ENCODE results near the gene PDE6A.

The PDE6A gene

DNA sequence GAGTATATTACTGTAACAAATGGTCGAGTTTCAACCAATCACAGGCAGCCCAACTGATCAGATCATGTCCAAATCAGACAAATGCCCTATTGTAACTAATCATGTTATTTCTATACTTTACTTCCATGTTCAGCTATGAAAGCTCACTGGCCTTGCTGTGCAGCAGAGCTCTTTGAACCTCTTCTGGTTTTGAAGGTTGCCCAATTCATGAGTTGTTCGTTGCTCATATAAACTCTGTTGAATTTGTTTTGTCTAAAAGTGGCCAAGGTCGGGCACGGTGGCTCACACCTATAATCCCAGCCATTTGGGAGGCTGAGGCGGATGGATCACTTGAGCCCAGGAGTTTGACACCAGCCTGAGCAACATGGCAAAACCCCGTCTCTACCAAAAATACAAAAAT is 21.6 kb downstream of the PDE6A start:
- TF ChIP-seq, protein P1, sequence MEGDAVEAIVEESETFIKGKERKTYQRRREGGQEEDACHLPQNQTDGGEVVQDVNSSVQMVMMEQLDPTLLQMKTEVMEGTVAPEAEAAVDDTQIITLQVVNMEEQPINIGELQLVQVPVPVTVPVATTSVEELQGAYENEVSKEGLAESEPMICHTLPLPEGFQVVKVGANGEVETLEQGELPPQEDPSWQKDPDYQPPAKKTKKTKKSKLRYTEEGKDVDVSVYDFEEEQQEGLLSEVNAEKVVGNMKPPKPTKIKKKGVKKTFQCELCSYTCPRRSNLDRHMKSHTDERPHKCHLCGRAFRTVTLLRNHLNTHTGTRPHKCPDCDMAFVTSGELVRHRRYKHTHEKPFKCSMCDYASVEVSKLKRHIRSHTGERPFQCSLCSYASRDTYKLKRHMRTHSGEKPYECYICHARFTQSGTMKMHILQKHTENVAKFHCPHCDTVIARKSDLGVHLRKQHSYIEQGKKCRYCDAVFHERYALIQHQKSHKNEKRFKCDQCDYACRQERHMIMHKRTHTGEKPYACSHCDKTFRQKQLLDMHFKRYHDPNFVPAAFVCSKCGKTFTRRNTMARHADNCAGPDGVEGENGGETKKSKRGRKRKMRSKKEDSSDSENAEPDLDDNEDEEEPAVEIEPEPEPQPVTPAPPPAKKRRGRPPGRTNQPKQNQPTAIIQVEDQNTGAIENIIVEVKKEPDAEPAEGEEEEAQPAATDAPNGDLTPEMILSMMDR (IDR thresholded peaks at IDR 0.05; ENCODE audit: low read depth, low read length), result no peak
- DNase-seq (ENCODE audit: extremely low read depth, low read depth), result no peak

DNA sequence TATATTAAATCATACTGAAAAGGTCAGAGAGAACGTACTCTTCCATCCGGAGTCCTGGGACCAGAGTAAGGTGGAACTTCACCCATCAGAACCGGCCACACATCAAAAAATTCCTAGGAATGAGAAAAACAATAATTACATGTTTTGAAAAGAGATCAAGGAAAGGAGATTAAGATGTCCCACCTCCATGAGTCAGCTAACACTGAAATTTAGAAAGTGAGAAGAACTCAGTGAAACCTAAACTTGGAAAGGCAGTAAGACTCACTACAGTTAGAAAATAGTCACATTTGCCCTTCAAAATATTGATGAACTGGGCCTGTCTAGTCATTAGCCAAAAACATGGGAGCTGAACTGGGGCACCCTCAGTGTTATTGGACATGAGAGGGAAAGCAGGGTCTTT is 23.0 kb downstream of the PDE6A start:
- TF ChIP-seq, protein P1 (IDR thresholded peaks at IDR 0.05; ENCODE audit: low read depth, low read length), result no peak
- DNase-seq (ENCODE audit: extremely low read depth, low read depth), result no peak

DNA sequence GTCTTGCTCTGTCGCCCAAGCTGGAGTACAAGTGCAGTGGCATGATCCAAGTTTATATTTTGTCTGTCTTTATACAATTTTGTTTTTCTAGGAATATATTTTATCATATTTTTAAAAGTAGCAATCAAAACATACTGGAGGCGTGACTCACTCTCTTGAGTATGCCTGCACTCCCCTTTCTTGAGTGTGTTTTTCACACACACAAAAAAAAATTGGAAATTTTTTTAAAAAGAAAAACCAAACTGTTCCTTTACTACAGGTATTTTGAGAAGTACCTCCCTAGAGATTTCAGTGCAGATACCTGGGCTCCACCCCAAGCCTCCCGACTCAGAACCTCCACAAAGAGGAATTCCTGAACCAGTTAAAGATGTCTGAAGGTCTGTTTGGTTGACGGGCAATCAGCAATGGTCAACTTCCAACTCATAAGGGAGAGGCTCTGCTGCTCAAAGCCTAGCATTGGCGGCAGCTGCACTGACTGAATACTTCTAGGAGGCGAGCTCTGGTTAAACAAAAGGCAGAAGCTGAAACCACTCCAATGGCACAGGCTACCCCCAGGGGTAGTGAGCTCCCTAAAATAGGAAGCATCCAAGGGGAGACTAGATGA is 27.4 kb downstream of the PDE6A start:
- DNase-seq (ENCODE audit: extremely low read depth, low read depth), result no peak
- TF ChIP-seq, protein P1 (IDR thresholded peaks at IDR 0.05; ENCODE audit: low read depth, low read length), result no peak

DNA sequence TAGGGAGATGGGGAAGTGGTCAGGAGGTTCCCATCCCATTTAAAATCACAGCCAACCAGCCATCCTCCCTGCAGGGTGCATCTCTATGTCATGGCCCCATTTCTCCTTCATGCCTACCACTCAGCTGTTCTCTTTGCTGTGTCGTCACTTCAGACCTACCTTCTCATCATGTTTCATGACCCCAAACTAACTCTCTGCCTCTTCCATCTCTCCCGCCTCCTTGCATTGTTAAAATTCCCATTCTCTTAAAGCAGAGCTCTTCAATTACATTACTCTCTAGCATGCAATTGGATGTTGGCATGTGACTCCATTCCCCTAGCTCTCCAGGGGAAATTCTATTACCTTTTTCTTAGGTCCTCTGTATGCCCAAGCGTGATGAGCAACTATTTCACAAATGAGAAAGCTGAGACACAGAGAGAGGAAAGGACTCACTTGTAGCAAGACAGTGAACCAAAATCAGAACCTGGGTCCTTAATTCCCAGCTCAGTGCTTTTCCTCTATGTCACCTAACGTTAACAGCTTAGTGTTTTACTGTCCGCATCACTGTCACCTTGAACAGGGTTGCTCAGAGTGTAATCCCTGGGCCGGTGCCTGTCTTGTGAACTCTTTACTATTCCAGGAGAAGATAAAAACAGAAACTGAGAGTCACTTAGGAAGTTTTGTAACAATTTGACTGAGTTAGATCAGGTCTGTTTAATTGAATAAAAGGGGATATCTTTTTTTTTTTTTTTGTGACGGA is 28.1 kb downstream of the PDE6A start:
- TF ChIP-seq, protein P1 (IDR thresholded peaks at IDR 0.05; ENCODE audit: low read depth, low read length), result no peak
- no peak for DNase-seq (ENCODE audit: extremely low read depth, low read depth)

DNA sequence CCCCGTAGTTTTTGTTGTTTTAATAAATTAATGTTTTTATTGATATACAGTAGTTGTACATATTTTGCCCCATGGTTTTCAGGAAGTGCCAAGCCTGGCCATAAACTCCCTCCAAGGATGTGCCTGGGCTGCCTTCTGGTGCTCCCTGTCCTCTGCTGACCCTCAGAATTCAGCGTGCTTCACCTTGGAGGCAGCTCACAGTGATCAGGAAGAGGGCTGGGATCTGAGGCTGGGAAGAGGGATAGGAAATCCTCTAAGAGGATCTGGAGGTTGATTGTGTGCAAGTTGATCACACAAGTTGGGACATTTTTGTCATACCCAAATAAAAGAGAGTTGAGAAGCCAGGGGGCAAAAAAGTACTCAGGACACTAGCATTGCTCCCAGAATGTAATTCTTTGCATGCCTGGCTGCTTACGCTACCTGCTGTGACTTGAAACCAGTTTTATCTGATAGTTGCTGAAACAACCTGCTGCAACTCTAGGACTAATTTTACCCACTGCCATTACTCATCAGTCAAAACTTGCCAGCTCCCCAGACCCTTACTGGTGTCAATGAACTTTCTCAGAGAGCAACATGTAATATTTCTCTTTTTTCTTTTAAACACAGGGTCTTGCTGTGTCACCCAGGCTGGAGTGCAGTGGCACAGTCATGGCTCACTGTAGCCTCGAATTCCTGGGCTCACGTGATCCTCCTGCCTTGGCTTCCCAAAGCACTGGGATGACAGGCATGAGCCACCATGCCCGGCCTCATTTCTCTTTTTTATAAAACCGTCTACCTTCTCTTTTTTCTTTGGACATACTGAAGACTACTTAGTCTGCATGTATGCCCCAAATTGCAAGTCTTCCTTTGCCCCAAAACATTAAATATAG is 29.0 kb downstream of the PDE6A start:
- TF ChIP-seq, protein P1 (IDR thresholded peaks at IDR 0.05; ENCODE audit: low read depth, low read length), result no peak
- DNase-seq (ENCODE audit: extremely low read depth, low read depth), result no peak

DNA sequence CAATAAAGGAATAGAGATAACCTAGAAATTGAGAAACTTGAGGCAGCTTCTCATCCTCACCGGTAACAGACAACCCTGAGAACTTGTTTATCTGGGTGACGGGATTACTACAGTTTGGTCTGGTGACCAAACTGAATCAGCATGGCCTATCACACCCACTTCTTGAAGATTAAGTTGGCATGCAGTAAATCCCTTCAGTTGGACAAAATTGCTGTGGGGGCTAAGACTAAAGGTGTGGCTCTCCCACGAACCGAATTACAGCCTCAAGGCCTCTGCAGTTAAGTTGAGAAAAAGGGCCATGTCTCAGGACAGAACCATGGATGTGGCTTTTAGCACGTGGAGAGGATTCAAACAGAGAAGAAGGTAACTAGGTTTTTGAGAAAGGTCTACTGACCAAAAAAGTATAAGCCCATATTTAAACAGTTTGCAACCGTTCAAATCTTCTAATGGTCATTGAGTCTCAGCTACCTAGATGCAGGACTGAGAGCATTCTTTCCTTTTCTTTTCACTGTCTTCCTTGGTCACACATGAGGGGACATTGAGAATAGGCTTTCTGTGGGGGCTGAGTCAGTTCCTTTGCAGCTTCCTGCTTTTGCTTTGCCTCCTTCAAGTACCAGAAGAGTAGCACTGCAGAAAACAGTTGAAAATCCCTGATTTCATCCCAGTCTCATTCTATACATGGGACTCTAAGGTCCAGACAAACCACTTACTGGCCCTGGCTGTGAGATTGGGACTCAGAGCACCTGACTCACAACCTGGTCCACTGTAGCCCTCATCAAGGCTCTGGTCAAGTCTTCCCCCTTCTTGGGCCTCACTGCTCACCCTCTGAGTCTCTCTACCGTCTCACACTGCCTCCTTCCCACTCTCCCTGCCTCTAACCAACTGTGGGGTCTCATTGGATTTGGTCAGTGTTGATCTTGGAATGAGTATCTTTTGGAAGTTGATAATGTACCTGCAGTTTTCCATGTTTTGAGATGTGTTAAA is 30.9 kb downstream of the PDE6A start:
- TF ChIP-seq, protein P1 (IDR thresholded peaks at IDR 0.05; ENCODE audit: low read depth, low read length), result no peak
- no peak for DNase-seq (ENCODE audit: extremely low read depth, low read depth)

Measured in AG09319 (cell line).